K562 (cell line): ENCODE results near the gene CTNNBL1. TPM values are rescaled to one million over a fixed set of nuclear protein-coding genes. Genes with fewer than 3 reads are reported as not detected.

Experiments
- ATAC-seq: fragments of 200-7000 bp; cut with Tn5 transposase; 3 replicates; pipeline ENCODE4 v1.9.1; 2020; ENCODE audit warnings: moderate library complexity
- BruUV-seq: library from RNA; stranded (reverse); fragments of 400-500 nt; replicated peaks from 2 replicates; lab custom pipeline; 2021; lab: Mats Ljungman, UMichigan
- CTCF ChIA-PET: fragments of 300-600 bp; formaldehyde crosslinking; extraction: SDS; loops from one replicate; lab custom pipeline; 2021; ENCODE audit warnings: low intra/inter-chr PET ratio; lab: Yijun Ruan, JAX
- POLR2A ChIA-PET: fragments of 300-600, 350-650 bp; sonication (Branson Sonifier 250); formaldehyde crosslinking; extraction: SDS; loops from one replicate; lab custom pipeline; 2021; ENCODE audit warnings: antibody characterized with exemption, inconsistent platforms; lab: Yijun Ruan, JAX
- DNase-seq, 4 experiments: peaks; one replicate each; pipeline versions ENCODE4 v3.0.0 to v3.0.0-alpha.2; 2011 to 2018; ENCODE audit warnings: low spot score in 3 of 4, mixed read lengths in 3 of 4; ENCODE audit errors: extremely low read depth in 1 of 4
- FAIRE-seq: peaks from 2 replicates; lab custom pipeline; 2011; peaks lifted over from hg19 to GRCh38; lab: Jason Lieb, UNC
- H2AFZ ChIP-seq: 2 replicates; pipeline ENCODE4 v1.6.0; 2011; ENCODE audit warnings: low read depth, low read length, control low read depth, inconsistent platforms
- H3K27ac ChIP-seq: fragments of 200-600 bp; 3 replicates; pipeline ENCODE4 v1.8.0; 2011; ENCODE audit warnings: low read depth, mild to moderate bottlenecking, control low read depth, inconsistent platforms, low read length, moderate library complexity, mixed read lengths; ENCODE audit errors: extremely low read depth
- H3K27me3 ChIP-seq, 2 experiments: fragments of 300-600 bp in 1 of 2; 2 replicates in 1 of 2; 3 replicates in 1 of 2; pipeline versions ENCODE4 v1.6.0 to v1.8.0; 2011; ENCODE audit warnings: inconsistent platforms in 2 of 2, low read length in 2 of 2, mild to moderate bottlenecking in 1 of 2, mixed read lengths in 1 of 2, moderate library complexity in 1 of 2; ENCODE audit not compliant: control insufficient read depth in 2 of 2, insufficient read depth in 2 of 2
- H3K36me3 ChIP-seq: fragments of 300-600 bp; 3 replicates; pipeline ENCODE4 v1.8.0; 2011; ENCODE audit warnings: mild to moderate bottlenecking, low read length, inconsistent platforms; ENCODE audit not compliant: control insufficient read depth, insufficient read depth
- H3K4me1 ChIP-seq, 2 experiments: fragments of 200-600 bp in 1 of 2; replicated peaks in 1 of 2; 2 replicates in 1 of 2; 3 replicates in 1 of 2; pipeline versions ENCODE4 v1.5.1 to v1.8.0; 2011; ENCODE audit warnings: inconsistent platforms in 2 of 2, low read length in 2 of 2, mild to moderate bottlenecking in 1 of 2, mixed read lengths in 1 of 2, moderate library complexity in 1 of 2; ENCODE audit not compliant: control insufficient read depth in 2 of 2, insufficient read depth in 2 of 2
- H3K4me2 ChIP-seq: 2 replicates; pipeline ENCODE4 v1.6.1; 2011; ENCODE audit warnings: low read length, control low read depth, inconsistent platforms, mixed read lengths; ENCODE audit not compliant: insufficient read depth
- H3K4me3 ChIP-seq: fragments of 200-600 bp; sonication (generic), shearing (Covaris generic); 2 replicates; pipeline ENCODE4 v1.5.1; 2016; ENCODE audit warnings: control low read depth, inconsistent platforms
- H3K79me2 ChIP-seq: fragments of 200-600 bp; 3 replicates; pipeline ENCODE4 v1.8.0; 2011; ENCODE audit warnings: low read length, inconsistent platforms; ENCODE audit not compliant: control insufficient read depth, insufficient read depth
- H3K9ac ChIP-seq, 2 experiments: 2 replicates each; pipeline versions ENCODE4 v1.6.0 to v1.6.1; 2011; ENCODE audit warnings: low read depth in 2 of 2, low read length in 2 of 2, control low read depth in 1 of 2, inconsistent platforms in 1 of 2, mild to moderate bottlenecking in 1 of 2, mixed read lengths in 1 of 2; ENCODE audit not compliant: insufficient read depth in 1 of 2
- H3K9me1 ChIP-seq: one replicate; pipeline ENCODE4 v1.6.0; 2011; ENCODE audit warnings: inconsistent platforms, mild to moderate bottlenecking, low read length, moderate library complexity; ENCODE audit not compliant: control insufficient read depth, insufficient read depth
- H3K9me3 ChIP-seq: replicated peaks from 2 replicates; pipeline ENCODE4 v1.5.1; 2011; ENCODE audit warnings: low read depth, low read length, inconsistent platforms; ENCODE audit not compliant: control insufficient read depth, insufficient read depth
- H4K20me1 ChIP-seq: replicated peaks from 2 replicates; pipeline ENCODE4 v1.6.1; 2011; ENCODE audit warnings: low read length, inconsistent platforms, mixed read lengths; ENCODE audit not compliant: control insufficient read depth, insufficient read depth
- ARID1B ChIP-seq: fragments of 450-650 bp; IDR thresholded peaks from 2 replicates; pipeline ENCODE4 v1.6.1; 2016; ENCODE audit warnings: antibody characterized with exemption, mild to moderate bottlenecking, inconsistent platforms
- CBFA2T3 ChIP-seq: fragments of 450-650 bp; IDR thresholded peaks from 2 replicates; pipeline ENCODE4 v1.6.1; 2017
- CTBP1 ChIP-seq: fragments of 450-650 bp; IDR thresholded peaks from 2 replicates; pipeline ENCODE4 v1.6.1; 2016; ENCODE audit warnings: borderline replicate concordance
- KAT8 ChIP-seq: fragments of 450-650 bp; IDR thresholded peaks from 2 replicates; pipeline ENCODE4 v1.6.1; 2016; ENCODE audit warnings: low read depth, mild to moderate bottlenecking
- KDM1A ChIP-seq, 2 experiments: fragments of 450-650 bp; IDR thresholded peaks; 2 replicates each; pipeline ENCODE4 v1.6.1; 2016; ENCODE audit warnings: mild to moderate bottlenecking in 2 of 2
- MEF2D ChIP-seq: conservative IDR thresholded peaks from 2 replicates; pipeline ENCODE4 v1.6.1; 2016; ENCODE audit warnings: low read depth, missing genetic modification characterization, missing compliant biosample characterization
- NFATC3 ChIP-seq: fragments of 450-650 bp; IDR thresholded peaks from 2 replicates; pipeline ENCODE4 v1.6.1; 2017; ENCODE audit warnings: mild to moderate bottlenecking
- RHOXF2B ChIP-seq: fragments of 250-450 bp; sonication (Bioruptor Pico); conservative IDR thresholded peaks from 2 replicates; pipeline ENCODE4 v1.5.1; 2021
- SMAD2 ChIP-seq: fragments of 150-350 bp; IDR thresholded peaks from 2 replicates; pipeline ENCODE4 v1.6.1; 2014; ENCODE audit warnings: low read depth, mild to moderate bottlenecking, low read length
- SOX6 ChIP-seq: fragments of 450-650 bp; IDR thresholded peaks from 2 replicates; pipeline ENCODE4 v1.6.1; 2014; ENCODE audit warnings: mild to moderate bottlenecking
- TAF7 ChIP-seq: fragments of 450-650 bp; IDR thresholded peaks from 2 replicates; pipeline ENCODE4 v1.6.1; 2016; ENCODE audit warnings: missing genetic modification characterization, missing compliant biosample characterization
- TAL1 ChIP-seq: fragments of 450-650 bp; IDR thresholded peaks from 2 replicates; pipeline ENCODE4 v1.6.1; 2016; ENCODE audit warnings: mild to moderate bottlenecking
- TEAD4 ChIP-seq, 2 experiments: sonication (generic) in 1 of 2; formaldehyde crosslinking in 1 of 2; IDR thresholded peaks; 2 replicates each; pipeline versions ENCODE4 v1.6.1 to v1.8.0; 2012 to 2022; ENCODE audit warnings: borderline replicate concordance in 1 of 2, inconsistent platforms in 1 of 2, low read length in 1 of 2, mild to moderate bottlenecking in 1 of 2, missing genetic modification reagents in 1 of 2
- ZBTB33 ChIP-seq: sonication (generic); formaldehyde crosslinking; IDR thresholded peaks from 2 replicates; pipeline ENCODE4 v1.8.1; 2023; ENCODE audit warnings: mild to moderate bottlenecking, missing genetic modification reagents
- WGBS: fragments of 100-300 bp; shearing (Covaris generic); methylation state at CpG from one replicate; pipeline ENCODE4 v1.1.6; 2016; ENCODE audit warnings: low coverage, mixed read lengths; ENCODE audit not compliant: insufficient coverage; ENCODE audit errors: missing lambda C conversion rate; 5-methylcytosine and 5-hydroxymethylcytosine counted together
- in situ Hi-C: fragments of 300-500 bp; cut with MboI; formaldehyde crosslinking; loops from 4 replicates; pipeline ENCODE4 v1.15.0; 2018; ENCODE audit warnings: inconsistent platforms, mixed read lengths
- intact Hi-C: fragments of 100-400 bp; cut with micrococcal nuclease; formaldehyde crosslinking; loops from 2 replicates; pipeline ENCODE4 v1.14.2; 2022
- polyA plus RNA-seq, 8 experiments: library from polyadenylated mRNA; depleted of rRNA in 4 of 8; stranded (reverse) in 5 of 8; unstranded in 3 of 8; fragments of >200 nt; fragmentation: Nextera tagmentation in 2 of 8; fragmentation: Illumina TruSeq in 1 of 8; extraction: Ambion mirVana in 2 of 8; extraction: Trizol in 1 of 8; gene quantifications; 2 replicates each; pipeline versions ENCODE4 v1.2.1 to v1.2.3, GENCODE V29; 2011 to 2014; ENCODE audit warnings: inconsistent platforms in 1 of 8, missing spikeins in 1 of 8
- total RNA-seq, 7 experiments: library from RNA; depleted of rRNA in 6 of 7; stranded (reverse); fragments of >200 nt in 6 of 7; fragmentation: Illumina TruSeq in 2 of 7; extraction: Trizol in 2 of 7; gene quantifications; 2 replicates each; pipeline versions ENCODE4 v1.2.1 to v1.2.3, GENCODE V29; 2011 to 2021; ENCODE audit warnings: low replicate concordance in 1 of 7
- TF ChIP-seq, protein P1 (sequence below): fragments of 250-450 bp; sonication (Bioruptor Pico); IDR thresholded peaks from 2 replicates; pipeline ENCODE4 v1.5.0; 2021; ENCODE audit warnings: mild to moderate bottlenecking, borderline replicate concordance
- TF ChIP-seq, protein P2 (sequence below): fragments of 450-650 bp; IDR thresholded peaks from 2 replicates; pipeline ENCODE4 v1.6.1; 2016; ENCODE audit warnings: mild to moderate bottlenecking

CTNNBL1 gene
- total and polyA plus RNA-seq, 9 of the 15 experiments (the other 6 are each of a cell fraction or from before 2014, with no cell fraction given): 32.4 to 85.6 (median 43.6) TPM

DNA sequence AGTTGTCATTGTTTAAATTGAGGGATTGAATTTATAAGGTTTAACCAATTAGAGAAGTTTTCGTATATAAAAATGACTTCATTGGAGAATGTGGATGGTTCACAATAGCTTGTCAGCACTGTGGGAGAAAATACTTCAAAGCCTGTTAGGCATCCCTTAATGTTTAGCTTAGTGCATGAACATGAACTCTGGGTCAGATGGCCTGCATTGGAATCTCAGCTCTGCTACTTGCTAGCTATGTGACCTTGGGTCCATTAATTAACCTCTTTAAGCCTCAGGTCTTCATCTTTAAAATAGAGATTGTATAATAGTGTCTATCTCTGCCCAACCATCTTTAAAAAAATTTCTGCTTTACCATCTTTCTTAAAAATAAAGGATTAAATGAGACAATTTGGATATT, 11.1 kb downstream of the CTNNBL1 start (continued):
- TF ChIP-seq KAT8: no peak

DNA sequence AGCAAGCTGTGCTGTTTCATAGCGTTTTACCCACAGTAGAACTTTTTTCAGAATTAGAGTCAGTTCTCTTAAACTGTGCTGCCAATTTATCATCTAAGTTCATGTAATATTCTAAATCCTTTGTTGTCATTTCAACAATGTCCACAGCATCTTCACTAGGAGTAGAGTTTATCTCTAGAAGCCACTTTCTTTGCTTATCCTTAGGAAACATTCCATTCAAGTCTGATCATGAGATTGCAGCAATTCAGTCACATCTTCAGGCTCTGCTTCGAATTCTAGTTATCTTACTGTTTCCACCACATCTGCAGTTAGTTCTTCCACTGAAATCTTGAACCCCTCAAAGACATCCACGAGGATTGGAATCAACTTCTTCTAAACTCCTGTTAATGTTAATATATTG, 12.5 kb downstream of the CTNNBL1 start:
- H3K4me3 ChIP-seq: no peak overlapping the region
- in situ Hi-C loops: no loop called here
- intact Hi-C loops: no loop called here
- ChIA-PET CTCF (no interaction called here), POLR2A (interaction anchor here (1.0 to 1.6 kb wide), 2 partner anchors 15 to 82 kb away, joined by 3 read pairs; no protein-coding TSS in a partner anchor)
- DNase-seq (no peak), ATAC-seq (no peak), FAIRE-seq (no peak)
- no peaks in the 10 kb centered on the region for H3K9me3 ChIP-seq
- H3K9me1 ChIP-seq: no peaks in the 10 kb centered on the region
- no peak overlapping the region for H3K27ac ChIP-seq
- H2AFZ ChIP-seq: no peak overlapping the region
- BruUV-seq: no TSS peak
- WGBS: 6% methylated on average over 3 of the region's 3 CpGs
- H3K79me2 ChIP-seq: peaks cover 12% of the 10 kb centered on the region
- no peak overlapping the region for H3K9ac ChIP-seq
- peaks cover 3% of the 10 kb centered on the region; the same call in 1 of the 2 replicates for H4K20me1 ChIP-seq
- no peak overlapping the region for H3K4me2 ChIP-seq
- H3K4me1 ChIP-seq: peaks cover 4 to 14% of the 10 kb centered on the region in 2 experiments; a peak in 4 of 5 replicates
- H3K27me3 ChIP-seq: no peaks in the 10 kb centered on the region
- no peaks in the 10 kb centered on the region for H3K36me3 ChIP-seq
- TF ChIP-seq, protein P1, sequence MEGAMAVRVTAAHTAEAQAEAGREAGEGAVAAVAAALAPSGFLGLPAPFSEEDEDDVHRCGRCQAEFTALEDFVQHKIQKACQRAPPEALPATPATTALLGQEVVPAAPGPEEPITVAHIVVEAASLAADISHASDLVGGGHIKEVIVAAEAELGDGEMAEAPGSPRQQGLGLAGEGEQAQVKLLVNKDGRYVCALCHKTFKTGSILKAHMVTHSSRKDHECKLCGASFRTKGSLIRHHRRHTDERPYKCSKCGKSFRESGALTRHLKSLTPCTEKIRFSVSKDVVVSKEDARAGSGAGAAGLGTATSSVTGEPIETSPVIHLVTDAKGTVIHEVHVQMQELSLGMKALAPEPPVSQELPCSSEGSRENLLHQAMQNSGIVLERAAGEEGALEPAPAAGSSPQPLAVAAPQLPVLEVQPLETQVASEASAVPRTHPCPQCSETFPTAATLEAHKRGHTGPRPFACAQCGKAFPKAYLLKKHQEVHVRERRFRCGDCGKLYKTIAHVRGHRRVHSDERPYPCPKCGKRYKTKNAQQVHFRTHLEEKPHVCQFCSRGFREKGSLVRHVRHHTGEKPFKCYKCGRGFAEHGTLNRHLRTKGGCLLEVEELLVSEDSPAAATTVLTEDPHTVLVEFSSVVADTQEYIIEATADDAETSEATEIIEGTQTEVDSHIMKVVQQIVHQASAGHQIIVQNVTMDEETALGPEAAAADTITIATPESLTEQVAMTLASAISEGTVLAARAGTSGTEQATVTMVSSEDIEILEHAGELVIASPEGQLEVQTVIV: no peak
- TF ChIP-seq SOX6 (peak; percentile 40; the same call in 1 of the 2 replicates), ZBTB33 (no peak), SMAD2 (no peak), RHOXF2B (CRISPR knock-in tag) (no peak), TAL1 (peak; percentile 14; the same call in 1 of the 2 replicates), NFATC3 (no peak), CTBP1 (0 out of 2 replicates have a peak, but pooled peaks have one; percentile 29), KDM1A (IDR thresholded peaks at IDR 0.05) (0 out of 4 replicates have a peak, but pooled peaks have one; percentile 26 to 32), ARID1B (peak; percentile 36; the same call in 1 of the 2 replicates), CBFA2T3 (peak; percentile 64), MEF2D (tag) (no peak), TAF7 (tag) (no peak), TEAD4 (IDR thresholded peaks at IDR 0.05; ENCODE audit: low read length) (peak; percentile 15; the same call in 1 of the 2 replicates), TEAD4 (CRISPR knock-in tag; IDR thresholded peaks at IDR 0.05; ENCODE audit: borderline replicate concordance) (no peak)
- TF ChIP-seq, protein P2, sequence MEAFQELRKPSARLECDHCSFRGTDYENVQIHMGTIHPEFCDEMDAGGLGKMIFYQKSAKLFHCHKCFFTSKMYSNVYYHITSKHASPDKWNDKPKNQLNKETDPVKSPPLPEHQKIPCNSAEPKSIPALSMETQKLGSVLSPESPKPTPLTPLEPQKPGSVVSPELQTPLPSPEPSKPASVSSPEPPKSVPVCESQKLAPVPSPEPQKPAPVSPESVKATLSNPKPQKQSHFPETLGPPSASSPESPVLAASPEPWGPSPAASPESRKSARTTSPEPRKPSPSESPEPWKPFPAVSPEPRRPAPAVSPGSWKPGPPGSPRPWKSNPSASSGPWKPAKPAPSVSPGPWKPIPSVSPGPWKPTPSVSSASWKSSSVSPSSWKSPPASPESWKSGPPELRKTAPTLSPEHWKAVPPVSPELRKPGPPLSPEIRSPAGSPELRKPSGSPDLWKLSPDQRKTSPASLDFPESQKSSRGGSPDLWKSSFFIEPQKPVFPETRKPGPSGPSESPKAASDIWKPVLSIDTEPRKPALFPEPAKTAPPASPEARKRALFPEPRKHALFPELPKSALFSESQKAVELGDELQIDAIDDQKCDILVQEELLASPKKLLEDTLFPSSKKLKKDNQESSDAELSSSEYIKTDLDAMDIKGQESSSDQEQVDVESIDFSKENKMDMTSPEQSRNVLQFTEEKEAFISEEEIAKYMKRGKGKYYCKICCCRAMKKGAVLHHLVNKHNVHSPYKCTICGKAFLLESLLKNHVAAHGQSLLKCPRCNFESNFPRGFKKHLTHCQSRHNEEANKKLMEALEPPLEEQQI: no peak
